IMR-90 (cell line): Measurements from ENCODE around the gene RTL5. TPM values are rescaled to one million over a fixed set of nuclear protein-coding genes. Genes with fewer than 3 reads are reported as not detected.

ENCODE experiments used
- ATAC-seq: fragments of 200-7000 bp; cut with Tn5 transposase; 2 replicates; pipeline ENCODE4 v1.9.1; 2020; ENCODE audit warnings: low read depth, mild to moderate bottlenecking, moderate library complexity
- BruUV-seq: library from RNA; stranded (reverse); fragments of 400-500 nt; replicated peaks from 2 replicates; lab custom pipeline; 2021; lab: Mats Ljungman, UMichigan
- CTCF ChIA-PET: fragments of 300-600 bp; formaldehyde crosslinking; extraction: SDS; loops from one replicate; lab custom pipeline; 2021; ENCODE audit warnings: antibody characterized with exemption; lab: Yijun Ruan, JAX
- POLR2A ChIA-PET: fragments of 300-600 bp; sonication (Branson Sonifier 250); formaldehyde crosslinking; loops from one replicate; lab custom pipeline; 2022; ENCODE audit warnings: antibody characterized with exemption; ENCODE audit not compliant: unreplicated experiment; lab: Charles Lee
- DNase-seq: peaks from one replicate; pipeline ENCODE4 v3.0.0; 2013
- H2AFZ ChIP-seq: replicated peaks from 2 replicates; pipeline ENCODE3; 2013; ENCODE audit warnings: low read length, mild to moderate bottlenecking; ENCODE audit not compliant: poor library complexity
- H2AK5ac ChIP-seq: 2 replicates; pipeline ENCODE4 v1.6.1; 2013; ENCODE audit warnings: low read depth, low read length, inconsistent platforms
- H2AK9ac ChIP-seq: replicated peaks from 2 replicates; pipeline ENCODE3; 2013; ENCODE audit warnings: mild to moderate bottlenecking, low read depth, low read length, moderate library complexity; ENCODE audit not compliant: poor library complexity
- H2BK120ac ChIP-seq: 2 replicates; pipeline ENCODE4 v1.6.1; 2013; ENCODE audit warnings: low read depth, low read length, inconsistent platforms
- H2BK15ac ChIP-seq: 3 replicates; pipeline ENCODE4 v1.6.1; 2013; ENCODE audit warnings: low read depth, low read length, inconsistent platforms
- H2BK20ac ChIP-seq: 2 replicates; pipeline ENCODE4 v1.6.1; 2013; ENCODE audit warnings: low read depth, mild to moderate bottlenecking, inconsistent platforms, low read length, moderate library complexity
- H2BK5ac ChIP-seq: 2 replicates; pipeline ENCODE4 v1.6.1; 2013; ENCODE audit warnings: mild to moderate bottlenecking, low read depth, low read length, inconsistent platforms; ENCODE audit not compliant: poor library complexity, severe bottlenecking
- H3K14ac ChIP-seq: replicated peaks from 2 replicates; pipeline ENCODE4 v1.6.1; 2013; ENCODE audit warnings: low read depth, low read length, inconsistent platforms
- H3K18ac ChIP-seq: 2 replicates; pipeline ENCODE4 v1.6.1; 2013; ENCODE audit warnings: low read depth, low read length, control low read depth
- H3K23ac ChIP-seq: 2 replicates; pipeline ENCODE4 v1.6.1; 2013; ENCODE audit warnings: low read depth, low read length, inconsistent platforms
- H3K27ac ChIP-seq: 2 replicates; pipeline ENCODE4 v1.5.1; 2013; ENCODE audit warnings: mild to moderate bottlenecking, control low read depth, low read length; ENCODE audit not compliant: insufficient read depth
- H3K27me3 ChIP-seq: 2 replicates; pipeline ENCODE4 v1.6.1; 2013; ENCODE audit warnings: low read length; ENCODE audit not compliant: control insufficient read depth, insufficient read depth
- H3K36me3 ChIP-seq: 2 replicates; pipeline ENCODE4 v1.6.1; 2013; ENCODE audit warnings: low read length, mixed read lengths; ENCODE audit not compliant: control insufficient read depth, insufficient read depth
- H3K4ac ChIP-seq: 2 replicates; pipeline ENCODE4 v1.6.1; 2013; ENCODE audit warnings: low read depth, low read length, inconsistent platforms
- H3K4me1 ChIP-seq: 2 replicates; pipeline ENCODE4 v1.6.1; 2013; ENCODE audit warnings: low read length, mixed read lengths; ENCODE audit not compliant: control insufficient read depth, insufficient read depth
- H3K4me2 ChIP-seq: 2 replicates; pipeline ENCODE4 v1.6.1; 2013; ENCODE audit warnings: low read depth, mild to moderate bottlenecking, control low read depth, low read length, moderate library complexity
- H3K4me3 ChIP-seq: 2 replicates; pipeline ENCODE4 v1.5.1; 2013; ENCODE audit warnings: low read depth, mild to moderate bottlenecking, control low read depth, low read length, moderate library complexity; ENCODE audit not compliant: insufficient read depth
- H3K56ac ChIP-seq: 2 replicates; pipeline ENCODE4 v1.6.1; 2013; ENCODE audit warnings: low read length, inconsistent platforms; ENCODE audit not compliant: insufficient read depth; ENCODE audit errors: extremely low read depth
- H3K79me1 ChIP-seq, 2 experiments: 2 replicates each; pipeline ENCODE4 v1.6.1; 2013; ENCODE audit warnings: low read length in 2 of 2, inconsistent platforms in 1 of 2, low read depth in 1 of 2
- H3K9ac ChIP-seq: 2 replicates; pipeline ENCODE4 v1.6.1; 2013; ENCODE audit warnings: low read depth, low read length, control low read depth
- H3K9me1 ChIP-seq: 2 replicates; pipeline ENCODE4 v1.6.1; 2013; ENCODE audit warnings: low read length, inconsistent platforms; ENCODE audit not compliant: insufficient read depth
- H3K9me3 ChIP-seq: 2 replicates; pipeline ENCODE4 v1.6.1; 2013; ENCODE audit warnings: low read length; ENCODE audit not compliant: control insufficient read depth, insufficient read depth
- H4K20me1 ChIP-seq: 2 replicates; pipeline ENCODE4 v1.6.1; 2013; ENCODE audit warnings: low read length, inconsistent platforms; ENCODE audit not compliant: insufficient read depth
- H4K5ac ChIP-seq: 2 replicates; pipeline ENCODE4 v1.6.1; 2013; ENCODE audit warnings: mild to moderate bottlenecking, low read depth, low read length, control low read depth
- H4K8ac ChIP-seq, 2 experiments: 2 replicates each; pipeline ENCODE4 v1.6.1; 2013; ENCODE audit warnings: low read depth in 2 of 2, low read length in 2 of 2, control low read depth in 1 of 2, inconsistent platforms in 1 of 2
- H4K91ac ChIP-seq: 2 replicates; pipeline ENCODE4 v1.6.1; 2013; ENCODE audit warnings: low read depth, low read length, inconsistent platforms; ENCODE audit not compliant: insufficient read depth
- BHLHE40 ChIP-seq: fragments of 150-350 bp; IDR thresholded peaks from 2 replicates; pipeline ENCODE4 v1.6.1; 2016; ENCODE audit warnings: mild to moderate bottlenecking, low read depth, low read length
- CHD1 ChIP-seq: IDR thresholded peaks from 2 replicates; pipeline ENCODE4 v1.6.1; 2012; ENCODE audit warnings: low read depth, low read length, improper control_type of control experiment
- FOS ChIP-seq: fragments of 150-350 bp; IDR thresholded peaks from 2 replicates; pipeline ENCODE4 v1.6.1; 2016; ENCODE audit warnings: low read depth, low read length
- MAZ ChIP-seq: IDR thresholded peaks from 2 replicates; pipeline ENCODE4 v1.6.1; 2012; ENCODE audit warnings: low read depth, mild to moderate bottlenecking, low read length, improper control_type of control experiment, moderate library complexity, borderline replicate concordance
- RFX5 ChIP-seq: IDR thresholded peaks from 2 replicates; pipeline ENCODE4 v1.8.0; 2012; ENCODE audit warnings: low read depth, mild to moderate bottlenecking, low read length, moderate library complexity
- SMC3 ChIP-seq: fragments of 150-350 bp; IDR thresholded peaks from 2 replicates; pipeline ENCODE4 v1.6.1; 2016; ENCODE audit warnings: low read depth, mild to moderate bottlenecking, antibody characterized with exemption, low read length, moderate library complexity
- USF2 ChIP-seq: fragments of 150-350 bp; IDR thresholded peaks from 2 replicates; pipeline ENCODE4 v1.6.1; 2017; ENCODE audit warnings: mild to moderate bottlenecking, antibody characterized with exemption, low read length, low read depth
- WGBS, 2 experiments: methylation state at CpG; one replicate each; pipeline versions ENCODE4 v1.1.5 to v1.1.7; 2013; ENCODE audit warnings: missing lambda C conversion rate in 2 of 2; ENCODE audit not compliant: insufficient read length in 1 of 2; ENCODE audit errors: extremely low coverage in 2 of 2; 5-methylcytosine and 5-hydroxymethylcytosine counted together
- dilution Hi-C: fragments of 300-500 bp; cut with HindIII; formaldehyde crosslinking; loops from one replicate; pipeline ENCODE4 v1.14.3; 2018; ENCODE audit warnings: low sequenced_read_pairs; ENCODE audit not compliant: unreplicated experiment
- in situ Hi-C: fragments of 300-500 bp; cut with MboI; formaldehyde crosslinking; loops from 3 replicates; pipeline ENCODE4 v1.14.3; 2019; ENCODE audit warnings: low sequenced_read_pairs, inconsistent platforms, mixed read lengths
- intact Hi-C: fragments of 100-400 bp; cut with micrococcal nuclease; formaldehyde crosslinking; loops from 2 replicates; pipeline ENCODE4 v1.10.0; 2022
- polyA plus RNA-seq, 3 experiments: library from polyadenylated mRNA; depleted of rRNA; stranded (reverse); fragments of >200 nt; gene quantifications; 2 replicates each; pipeline ENCODE4 v1.2.3, GENCODE V29; 2012; ENCODE audit warnings: low replicate concordance in 1 of 3
- total RNA-seq: library from RNA; depleted of rRNA; stranded (reverse); fragments of >200 nt; gene quantifications from 2 replicates; pipeline ENCODE4 v1.2.3, GENCODE V29; 2012

Gene RTL5
- total and polyA plus RNA-seq, 2 of the 4 experiments (the other 2 are of a cell fraction): 0.90 to 2.5 TPM

GRCh38 chrX:72105436-72105835 is 26.3 kb downstream of the RTL5 start:
- Histone ChIP-seq H2BK20ac (no peak overlapping the region), H4K8ac (no peak overlapping the region), H2BK120ac (no peak overlapping the region), H3K9me3 (no peaks in the 10 kb centered on the region), H3K9me1 (no peaks in the 10 kb centered on the region), H4K91ac (no peak overlapping the region), H3K27ac (no peak overlapping the region), H3K56ac (no peak overlapping the region), H3K4me2 (no peak overlapping the region), H2AFZ (no peak overlapping the region), H3K27me3 (peaks cover 60% of the 10 kb centered on the region), H3K23ac (no peak overlapping the region), H2AK5ac (no peak overlapping the region), H3K36me3 (no peaks in the 10 kb centered on the region), H3K18ac (no peak overlapping the region), H3K4me1 (no peaks in the 10 kb centered on the region), H2BK5ac (no peak overlapping the region), H3K4ac (no peak overlapping the region), H4K5ac (no peak overlapping the region), H3K9ac (no peak overlapping the region), H3K79me1 (no peaks in the 10 kb centered on the region), H4K20me1 (0 out of 2 replicates have a peak, but pooled peaks cover 4% of the 10 kb centered on the region), H3K4me3 (no peak overlapping the region), H3K14ac (no peak overlapping the region), H2BK15ac (no peak overlapping the region), H2AK9ac (no peak overlapping the region)
- dilution Hi-C loops: no loop called here
- WGBS, 2 experiments: no CpG with 5 or more reads among the region's 6 CpGs
- intact Hi-C loops: no loop called here
- no TSS peak for BruUV-seq
- no peak for ATAC-seq
- ChIA-PET POLR2A (no interaction called here), CTCF (no interaction called here)
- TF ChIP-seq BHLHE40: no peak
- TF ChIP-seq RFX5: no peak
- no peak for TF ChIP-seq MAZ
- TF ChIP-seq CHD1: no peak
- TF ChIP-seq SMC3: no peak
- no peak for TF ChIP-seq USF2
- TF ChIP-seq FOS: no peak
- no peak for DNase-seq
- in situ Hi-C loops: no loop called here
